ENCODE data around the gene SEZ6L.

SEZ6L gene

GRCh38 chr22:26304730-26305129 lies 135.5 kb downstream of the SEZ6L start:
- no peak for DNase-seq

- no peak for DNase-seq
These were observed 139.2 kb downstream of the SEZ6L start for GRCh38 chr22:26308467-26308866.

- no peak for DNase-seq
These were observed 141.4 kb downstream of the SEZ6L start for GRCh38 chr22:26310616-26311015.

- no peak for DNase-seq
These were observed 144.0 kb downstream of the SEZ6L start for GRCh38 chr22:26313291-26313690.

- DNase-seq: no peak
These were observed 144.9 kb downstream of the SEZ6L start for GRCh38 chr22:26314171-26314570.

GRCh38 chr22:26314656-26315055 lies 145.4 kb downstream of the SEZ6L start:
- DNase-seq: no peak

GRCh38 chr22:26316732-26317285 lies 147.5 kb downstream of the SEZ6L start:
- DNase-seq: no peak

- no peak for DNase-seq
These were observed 149.7 kb downstream of the SEZ6L start for GRCh38 chr22:26318975-26319374.

- no peak for DNase-seq
These were observed 151.2 kb downstream of the SEZ6L start for GRCh38 chr22:26320447-26320846.

GRCh38 chr22:26321469-26321913 lies 152.2 kb downstream of the SEZ6L start:
- DNase-seq: no peak

- DNase-seq: no peak
These were observed 153.1 kb downstream of the SEZ6L start for GRCh38 chr22:26322179-26322905.

GRCh38 chr22:26323013-26323412 lies 153.8 kb downstream of the SEZ6L start:
- no peak for DNase-seq

- DNase-seq: no peak
These were observed 154.9 kb downstream of the SEZ6L start for GRCh38 chr22:26324150-26324549.

- no peak for DNase-seq
These were observed 156.4 kb downstream of the SEZ6L start for GRCh38 chr22:26325641-26326040.

GRCh38 chr22:26326803-26327202 lies 157.5 kb downstream of the SEZ6L start:
- DNase-seq: no peak

GRCh38 chr22:26327306-26327705 lies 158.0 kb downstream of the SEZ6L start:
- DNase-seq: no peak

- DNase-seq: no peak
These were observed 159.0 kb downstream of the SEZ6L start for GRCh38 chr22:26328221-26328620.

GRCh38 chr22:26330971-26331625 lies 161.8 kb downstream of the SEZ6L start:
- DNase-seq: peak; percentile 2

GRCh38 chr22:26333088-26333800 lies 164.0 kb downstream of the SEZ6L start:
- no peak for DNase-seq

GRCh38 chr22:26334232-26334631 lies 165.0 kb downstream of the SEZ6L start:
- no peak for DNase-seq

GRCh38 chr22:26336773-26337172 lies 167.5 kb downstream of the SEZ6L start:
- DNase-seq: no peak

GRCh38 chr22:26339755-26340154 lies 170.5 kb downstream of the SEZ6L start:
- DNase-seq: no peak

- no peak for DNase-seq
These were observed 173.6 kb downstream of the SEZ6L start for GRCh38 chr22:26342745-26343410.

All from NCI-H1417 treated with DMSO at 0.1 percent for 48 hours (cell line).